HEK293 (cell line): ENCODE results near the gene AK9.
A peak's percentile ranks its signal among the peaks of the same experiment; 100 is the strongest.

Experiments used
- CTCF ChIA-PET: fragments of 350-600 bp; formaldehyde crosslinking; extraction: SDS; loops from one replicate; lab custom pipeline; 2021; ENCODE audit warnings: antibody characterized with exemption; lab: Yijun Ruan, JAX
- POLR2A ChIA-PET: fragments of 300-600 bp; formaldehyde crosslinking; extraction: SDS; loops from one replicate; lab custom pipeline; 2020; ENCODE audit warnings: antibody characterized with exemption, inconsistent platforms; lab: Yijun Ruan, JAX
- H3K27ac ChIP-seq: fragments of 200-500 bp; sonication (Bioruptor generic); 2 replicates; pipeline ENCODE4 v1.5.1; 2014; ENCODE audit warnings: low read depth, low read length, control low read depth, inconsistent platforms; ENCODE audit errors: extremely low read depth
- H3K36me3 ChIP-seq, 2 experiments: fragments of 200-500 bp in 1 of 2; sonication (Bioruptor generic) in 1 of 2; 1 replicate in 1 of 2; 2 replicates in 1 of 2; pipeline ENCODE4 v1.5.1; 2014 to 2017; ENCODE audit warnings: inconsistent platforms in 2 of 2, low read length in 2 of 2; ENCODE audit not compliant: control insufficient read depth in 2 of 2, insufficient read depth in 1 of 2
- H3K4me1 ChIP-seq: fragments of 200-500 bp; sonication (Bioruptor generic); 2 replicates; pipeline ENCODE4 v1.5.1; 2014; ENCODE audit warnings: mild to moderate bottlenecking, low read length, inconsistent platforms; ENCODE audit not compliant: control insufficient read depth, insufficient read depth
- H3K4me3 ChIP-seq: 2 replicates; pipeline ENCODE4 v1.5.1; 2011; ENCODE audit warnings: low read depth, mild to moderate bottlenecking, control low read depth, low read length, moderate library complexity
- H3K9me3 ChIP-seq: fragments of 200-500 bp; sonication (Bioruptor generic); 2 replicates; pipeline ENCODE4 v1.5.1; 2014; ENCODE audit warnings: low read depth, low read length, inconsistent platforms; ENCODE audit not compliant: control insufficient read depth, insufficient read depth
- GLIS2 ChIP-seq: fragments of 450-650 bp; formaldehyde crosslinking; IDR thresholded peaks from 2 replicates; pipeline ENCODE4 v1.5.1; 2016; ENCODE audit warnings: missing biosample characterization, missing genetic modification characterization
- HOXA7 ChIP-seq: sonication (generic); formaldehyde crosslinking; IDR thresholded peaks from 2 replicates; pipeline ENCODE4 v1.8.1; 2022; ENCODE audit warnings: missing genetic modification reagents, borderline replicate concordance
- RBAK ChIP-seq: fragments of 450-650 bp; formaldehyde crosslinking; IDR thresholded peaks from 2 replicates; pipeline ENCODE4 v1.5.1; 2016; ENCODE audit warnings: missing biosample characterization, missing genetic modification characterization
- SP3 ChIP-seq: fragments of 450-650 bp; formaldehyde crosslinking; IDR thresholded peaks from 2 replicates; pipeline ENCODE4 v1.5.1; 2016; ENCODE audit warnings: missing biosample characterization, missing genetic modification characterization
- TRIM28 ChIP-seq: IDR thresholded peaks from 2 replicates; pipeline ENCODE4 v1.6.1; 2011; ENCODE audit warnings: low read length, control low read depth, borderline replicate concordance
- ZFP3 ChIP-seq: fragments of 450-650 bp; formaldehyde crosslinking; IDR thresholded peaks from 2 replicates; pipeline ENCODE4 v1.5.1; 2016; ENCODE audit warnings: low read depth, missing biosample characterization, missing genetic modification characterization
- ZNF121 ChIP-seq: fragments of 450-650 bp; formaldehyde crosslinking; IDR thresholded peaks from 2 replicates; pipeline ENCODE4 v1.5.1; 2016; ENCODE audit warnings: missing biosample characterization, missing genetic modification characterization
- ZNF266 ChIP-seq: fragments of 450-650 bp; formaldehyde crosslinking; IDR thresholded peaks from 2 replicates; pipeline ENCODE4 v1.5.1; 2016; ENCODE audit warnings: missing biosample characterization, missing genetic modification characterization, low read depth
- ZNF596 ChIP-seq: fragments of 450-650 bp; IDR thresholded peaks from 2 replicates; pipeline ENCODE4 v1.5.0; 2018; ENCODE audit warnings: missing biosample characterization, mild to moderate bottlenecking, missing genetic modification characterization, moderate library complexity
- TF ChIP-seq, protein P1 (sequence below): fragments of 450-650 bp; formaldehyde crosslinking; IDR thresholded peaks from 2 replicates; pipeline ENCODE4 v1.5.1; 2016; ENCODE audit warnings: missing biosample characterization, missing genetic modification characterization
- TF ChIP-seq, protein P2 (sequence below): fragments of 450-650 bp; formaldehyde crosslinking; IDR thresholded peaks from 2 replicates; pipeline ENCODE4 v1.5.1; 2016; ENCODE audit warnings: missing biosample characterization, missing genetic modification characterization
- TF ChIP-seq, protein P3 (sequence below): fragments of 450-650 bp; formaldehyde crosslinking; IDR thresholded peaks from 2 replicates; pipeline ENCODE4 v1.5.1; 2016; ENCODE audit warnings: missing biosample characterization, missing genetic modification characterization
- TF ChIP-seq, protein P4 (sequence below): fragments of 450-650 bp; formaldehyde crosslinking; IDR thresholded peaks from 2 replicates; pipeline ENCODE4 v1.5.1; 2016; ENCODE audit warnings: missing biosample characterization, missing genetic modification characterization
- TF ChIP-seq, protein P5 (sequence below): fragments of 450-650 bp; formaldehyde crosslinking; IDR thresholded peaks from 2 replicates; pipeline ENCODE4 v1.5.1; 2016; ENCODE audit warnings: missing biosample characterization, missing genetic modification characterization
- TF ChIP-seq, protein P6 (sequence below): fragments of 450-650 bp; formaldehyde crosslinking; IDR thresholded peaks from 2 replicates; pipeline ENCODE4 v1.5.1; 2017; ENCODE audit warnings: missing biosample characterization, missing genetic modification characterization
- TF ChIP-seq, protein P7 (sequence below): IDR thresholded peaks from 2 replicates; pipeline ENCODE4 v1.6.1; 2011; ENCODE audit warnings: mild to moderate bottlenecking, low read depth, low read length, borderline replicate concordance

AK9 gene

DNA sequence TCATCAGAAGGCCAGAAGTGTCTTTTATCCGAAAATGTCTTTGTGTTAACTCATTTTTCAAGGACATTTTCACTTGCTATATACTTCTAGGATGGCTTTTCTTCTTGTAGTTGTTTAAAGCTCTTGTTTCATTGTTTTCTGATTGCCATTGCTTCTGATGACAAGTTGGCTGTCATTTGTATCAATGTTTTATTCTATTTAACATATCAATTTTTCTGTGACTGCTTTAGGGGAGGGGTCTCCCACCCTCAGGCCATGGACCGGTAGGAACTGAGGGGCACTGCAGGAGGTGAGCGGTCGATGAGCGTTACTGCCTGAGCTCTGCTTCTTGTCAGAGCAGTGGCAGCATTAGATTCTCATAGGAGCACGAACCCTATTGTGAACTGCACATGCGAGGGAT, 65.8 kb downstream of the AK9 start (continued):
- TF ChIP-seq, protein P1, sequence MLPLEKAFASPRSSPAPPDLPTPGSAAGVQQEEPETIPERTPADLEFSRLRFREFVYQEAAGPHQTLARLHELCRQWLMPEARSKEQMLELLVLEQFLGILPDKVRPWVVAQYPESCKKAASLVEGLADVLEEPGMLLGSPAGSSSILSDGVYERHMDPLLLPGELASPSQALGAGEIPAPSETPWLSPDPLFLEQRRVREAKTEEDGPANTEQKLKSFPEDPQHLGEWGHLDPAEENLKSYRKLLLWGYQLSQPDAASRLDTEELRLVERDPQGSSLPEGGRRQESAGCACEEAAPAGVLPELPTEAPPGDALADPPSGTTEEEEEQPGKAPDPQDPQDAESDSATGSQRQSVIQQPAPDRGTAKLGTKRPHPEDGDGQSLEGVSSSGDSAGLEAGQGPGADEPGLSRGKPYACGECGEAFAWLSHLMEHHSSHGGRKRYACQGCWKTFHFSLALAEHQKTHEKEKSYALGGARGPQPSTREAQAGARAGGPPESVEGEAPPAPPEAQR (tag by site-specific recombination): no peak
- TF ChIP-seq, protein P2, sequence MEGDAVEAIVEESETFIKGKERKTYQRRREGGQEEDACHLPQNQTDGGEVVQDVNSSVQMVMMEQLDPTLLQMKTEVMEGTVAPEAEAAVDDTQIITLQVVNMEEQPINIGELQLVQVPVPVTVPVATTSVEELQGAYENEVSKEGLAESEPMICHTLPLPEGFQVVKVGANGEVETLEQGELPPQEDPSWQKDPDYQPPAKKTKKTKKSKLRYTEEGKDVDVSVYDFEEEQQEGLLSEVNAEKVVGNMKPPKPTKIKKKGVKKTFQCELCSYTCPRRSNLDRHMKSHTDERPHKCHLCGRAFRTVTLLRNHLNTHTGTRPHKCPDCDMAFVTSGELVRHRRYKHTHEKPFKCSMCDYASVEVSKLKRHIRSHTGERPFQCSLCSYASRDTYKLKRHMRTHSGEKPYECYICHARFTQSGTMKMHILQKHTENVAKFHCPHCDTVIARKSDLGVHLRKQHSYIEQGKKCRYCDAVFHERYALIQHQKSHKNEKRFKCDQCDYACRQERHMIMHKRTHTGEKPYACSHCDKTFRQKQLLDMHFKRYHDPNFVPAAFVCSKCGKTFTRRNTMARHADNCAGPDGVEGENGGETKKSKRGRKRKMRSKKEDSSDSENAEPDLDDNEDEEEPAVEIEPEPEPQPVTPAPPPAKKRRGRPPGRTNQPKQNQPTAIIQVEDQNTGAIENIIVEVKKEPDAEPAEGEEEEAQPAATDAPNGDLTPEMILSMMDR: no peak
- TF ChIP-seq ZNF596: no peak
- no peak for TF ChIP-seq ZFP3 (tag by site-specific recombination)

DNA sequence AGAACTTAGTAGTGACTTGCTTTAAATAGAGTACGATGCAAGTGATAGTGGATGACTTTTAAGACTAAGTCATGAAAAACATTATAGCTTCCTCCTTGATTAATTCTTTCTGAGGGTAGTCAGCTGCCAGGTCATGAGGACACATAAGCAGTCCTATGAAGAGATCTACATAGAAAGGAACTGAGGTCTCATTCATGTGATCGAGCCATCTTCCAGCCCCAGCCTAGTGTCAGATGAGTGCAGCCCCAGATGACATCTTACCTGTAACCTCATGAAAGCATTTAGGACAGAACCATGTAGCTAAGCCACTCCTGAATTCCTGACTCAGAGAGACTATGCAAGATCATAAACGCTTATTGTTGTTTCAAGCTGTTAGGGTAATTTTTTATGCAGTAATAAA, 67.7 kb downstream of the AK9 start:
- POLR2A ChIA-PET: no interaction called here
- CTCF ChIA-PET: no interaction called here
- TF ChIP-seq, protein P3, sequence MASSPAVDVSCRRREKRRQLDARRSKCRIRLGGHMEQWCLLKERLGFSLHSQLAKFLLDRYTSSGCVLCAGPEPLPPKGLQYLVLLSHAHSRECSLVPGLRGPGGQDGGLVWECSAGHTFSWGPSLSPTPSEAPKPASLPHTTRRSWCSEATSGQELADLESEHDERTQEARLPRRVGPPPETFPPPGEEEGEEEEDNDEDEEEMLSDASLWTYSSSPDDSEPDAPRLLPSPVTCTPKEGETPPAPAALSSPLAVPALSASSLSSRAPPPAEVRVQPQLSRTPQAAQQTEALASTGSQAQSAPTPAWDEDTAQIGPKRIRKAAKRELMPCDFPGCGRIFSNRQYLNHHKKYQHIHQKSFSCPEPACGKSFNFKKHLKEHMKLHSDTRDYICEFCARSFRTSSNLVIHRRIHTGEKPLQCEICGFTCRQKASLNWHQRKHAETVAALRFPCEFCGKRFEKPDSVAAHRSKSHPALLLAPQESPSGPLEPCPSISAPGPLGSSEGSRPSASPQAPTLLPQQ (tag by site-specific recombination): no peak
- TF ChIP-seq, all 188 proteins: peak for 0
- Histone ChIP-seq H3K9me3 (no peaks in the 10 kb centered on the region), H3K4me1 (no peaks in the 10 kb centered on the region), H3K36me3 (no peaks in the 10 kb centered on the region), H3K27ac (no peak overlapping the region), H3K4me3 (no peak overlapping the region)

DNA sequence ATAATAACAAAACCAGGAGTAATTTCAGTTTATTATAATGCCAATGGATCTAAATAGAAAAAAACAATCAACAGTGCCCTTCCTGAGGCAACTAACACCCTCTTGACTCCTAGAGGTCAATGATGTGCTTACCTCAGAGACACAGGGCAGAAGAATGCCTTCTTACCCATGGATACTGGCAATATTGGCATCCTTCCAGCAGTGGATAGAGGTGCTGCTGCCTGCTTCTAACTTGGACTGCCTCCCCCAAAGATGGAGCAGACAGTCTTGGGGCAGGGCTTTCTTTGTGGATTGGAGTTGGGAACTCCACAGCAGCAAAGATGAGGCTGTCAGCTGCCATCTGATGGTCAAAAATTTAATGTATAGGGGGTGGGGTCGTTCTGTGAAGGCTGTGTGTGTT, 78.7 kb downstream of the AK9 start:
- Histone ChIP-seq H3K9me3 (no peaks in the 10 kb centered on the region), H3K27ac (no peak overlapping the region), H3K4me3 (no peak overlapping the region), H3K4me1 (no peaks in the 10 kb centered on the region), H3K36me3 (no peaks in the 10 kb centered on the region)
- CTCF ChIA-PET: no interaction called here
- POLR2A ChIA-PET: no interaction called here
- TF ChIP-seq GLIS2 (tag by site-specific recombination) (no peak), HOXA7 (CRISPR knock-in tag) (no peak)

DNA sequence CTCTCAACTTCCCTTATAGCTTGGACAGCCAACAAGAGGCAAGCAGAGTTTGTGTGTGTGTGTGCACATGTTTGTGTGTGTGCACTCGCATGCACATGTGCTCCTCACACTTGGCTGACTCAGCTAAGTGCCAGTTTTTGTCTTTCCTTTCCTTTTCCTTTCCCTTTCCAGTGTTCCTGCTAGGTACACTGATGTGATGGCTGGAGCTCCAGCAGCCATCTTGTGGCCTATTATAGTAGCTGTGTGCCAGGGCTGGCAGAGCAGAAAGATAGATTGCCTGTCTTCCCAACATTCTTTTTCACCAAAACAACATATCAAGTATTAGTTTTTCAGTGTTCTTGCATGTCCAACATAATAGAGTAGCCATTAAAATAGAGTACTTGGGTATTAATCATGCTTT, 79.5 kb downstream of the AK9 start:
- Histone ChIP-seq H3K9me3 (no peaks in the 10 kb centered on the region), H3K4me3 (no peak overlapping the region), H3K27ac (no peak overlapping the region), H3K36me3 (no peaks in the 10 kb centered on the region), H3K4me1 (no peaks in the 10 kb centered on the region)
- POLR2A ChIA-PET: no interaction called here
- CTCF ChIA-PET: interaction anchor here (0.5 kb wide), 1 partner anchor 14 kb away, joined by 3 read pairs; no protein-coding TSS in a partner anchor
- no peak for TF ChIP-seq RBAK
- TF ChIP-seq ZNF266 (tag by site-specific recombination): no peak
- TF ChIP-seq, protein P4, sequence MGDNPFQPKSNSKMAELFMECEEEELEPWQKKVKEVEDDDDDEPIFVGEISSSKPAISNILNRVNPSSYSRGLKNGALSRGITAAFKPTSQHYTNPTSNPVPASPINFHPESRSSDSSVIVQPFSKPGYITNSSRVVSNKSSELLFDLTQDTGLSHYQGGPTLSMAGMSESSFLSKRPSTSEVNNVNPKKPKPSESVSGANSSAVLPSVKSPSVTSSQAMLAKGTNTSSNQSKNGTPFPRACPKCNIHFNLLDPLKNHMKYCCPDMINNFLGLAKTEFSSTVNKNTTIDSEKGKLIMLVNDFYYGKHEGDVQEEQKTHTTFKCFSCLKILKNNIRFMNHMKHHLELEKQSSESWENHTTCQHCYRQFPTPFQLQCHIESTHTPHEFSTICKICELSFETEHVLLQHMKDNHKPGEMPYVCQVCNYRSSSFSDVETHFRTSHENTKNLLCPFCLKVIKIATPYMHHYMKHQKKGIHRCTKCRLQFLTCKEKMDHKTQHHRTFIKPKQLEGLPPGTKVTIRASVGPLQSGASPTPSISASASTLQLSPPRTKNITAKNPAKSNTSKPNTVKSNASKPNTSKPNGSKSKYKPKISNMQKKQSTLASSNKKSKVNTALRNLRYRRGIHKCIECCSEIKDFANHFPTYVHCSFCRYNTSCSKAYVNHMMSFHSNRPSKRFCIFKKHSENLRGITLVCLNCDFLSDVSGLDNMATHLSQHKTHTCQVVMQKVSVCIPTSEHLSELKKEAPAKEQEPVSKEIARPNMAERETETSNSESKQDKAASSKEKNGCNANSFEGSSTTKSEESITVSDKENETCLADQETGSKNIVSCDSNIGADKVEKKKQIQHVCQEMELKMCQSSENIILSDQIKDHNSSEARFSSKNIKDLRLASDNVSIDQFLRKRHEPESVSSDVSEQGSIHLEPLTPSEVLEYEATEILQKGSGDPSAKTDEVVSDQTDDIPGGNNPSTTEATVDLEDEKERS: 0 out of 2 replicates have a peak, but pooled peaks have one; percentile 78
- TF ChIP-seq SP3 (tag by site-specific recombination): no peak
- TF ChIP-seq, protein P5, sequence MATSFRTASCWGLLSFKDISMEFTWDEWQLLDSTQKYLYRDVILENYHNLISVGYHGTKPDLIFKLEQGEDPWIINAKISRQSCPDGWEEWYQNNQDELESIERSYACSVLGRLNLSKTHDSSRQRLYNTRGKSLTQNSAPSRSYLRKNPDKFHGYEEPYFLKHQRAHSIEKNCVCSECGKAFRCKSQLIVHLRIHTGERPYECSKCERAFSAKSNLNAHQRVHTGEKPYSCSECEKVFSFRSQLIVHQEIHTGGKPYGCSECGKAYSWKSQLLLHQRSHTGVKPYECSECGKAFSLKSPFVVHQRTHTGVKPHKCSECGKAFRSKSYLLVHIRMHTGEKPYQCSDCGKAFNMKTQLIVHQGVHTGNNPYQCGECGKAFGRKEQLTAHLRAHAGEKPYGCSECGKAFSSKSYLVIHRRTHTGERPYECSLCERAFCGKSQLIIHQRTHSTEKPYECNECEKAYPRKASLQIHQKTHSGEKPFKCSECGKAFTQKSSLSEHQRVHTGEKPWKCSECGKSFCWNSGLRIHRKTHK: no peak
- TF ChIP-seq TRIM28: peak; percentile 60; the same call in 1 of the 2 replicates
- TF ChIP-seq, protein P6, sequence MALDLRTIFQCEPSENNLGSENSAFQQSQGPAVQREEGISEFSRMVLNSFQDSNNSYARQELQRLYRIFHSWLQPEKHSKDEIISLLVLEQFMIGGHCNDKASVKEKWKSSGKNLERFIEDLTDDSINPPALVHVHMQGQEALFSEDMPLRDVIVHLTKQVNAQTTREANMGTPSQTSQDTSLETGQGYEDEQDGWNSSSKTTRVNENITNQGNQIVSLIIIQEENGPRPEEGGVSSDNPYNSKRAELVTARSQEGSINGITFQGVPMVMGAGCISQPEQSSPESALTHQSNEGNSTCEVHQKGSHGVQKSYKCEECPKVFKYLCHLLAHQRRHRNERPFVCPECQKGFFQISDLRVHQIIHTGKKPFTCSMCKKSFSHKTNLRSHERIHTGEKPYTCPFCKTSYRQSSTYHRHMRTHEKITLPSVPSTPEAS: 0 out of 2 replicates have a peak, but pooled peaks have one; percentile 40
- TF ChIP-seq, protein P7, sequence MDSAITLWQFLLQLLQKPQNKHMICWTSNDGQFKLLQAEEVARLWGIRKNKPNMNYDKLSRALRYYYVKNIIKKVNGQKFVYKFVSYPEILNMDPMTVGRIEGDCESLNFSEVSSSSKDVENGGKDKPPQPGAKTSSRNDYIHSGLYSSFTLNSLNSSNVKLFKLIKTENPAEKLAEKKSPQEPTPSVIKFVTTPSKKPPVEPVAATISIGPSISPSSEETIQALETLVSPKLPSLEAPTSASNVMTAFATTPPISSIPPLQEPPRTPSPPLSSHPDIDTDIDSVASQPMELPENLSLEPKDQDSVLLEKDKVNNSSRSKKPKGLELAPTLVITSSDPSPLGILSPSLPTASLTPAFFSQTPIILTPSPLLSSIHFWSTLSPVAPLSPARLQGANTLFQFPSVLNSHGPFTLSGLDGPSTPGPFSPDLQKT: no peak
- TF ChIP-seq ZNF121 (tag by site-specific recombination): no peak
